Glutamatergic neuron (in vitro differentiated cells): ENCODE data around the gene ATP11A. TPM values are rescaled to one million over a fixed set of nuclear protein-coding genes. Genes with fewer than 3 reads are reported as not detected.

Experiments used
- DNase-seq: peaks from one replicate; pipeline ENCODE4 v3.0.0; 2022
- H3K27ac Mint-ChIP-seq: one replicate; pipeline ENCODE4 v1.8.0; 2020; ENCODE audit warnings: mild to moderate bottlenecking, mixed read lengths, inconsistent platforms; ENCODE audit not compliant: unreplicated experiment
- H3K27me3 Mint-ChIP-seq: one replicate; pipeline ENCODE4 v1.8.0; 2020; ENCODE audit warnings: mild to moderate bottlenecking, moderate library complexity, mixed read lengths, inconsistent platforms; ENCODE audit not compliant: unreplicated experiment
- H3K36me3 Mint-ChIP-seq: one replicate; pipeline ENCODE4 v1.8.0; 2020; ENCODE audit warnings: mild to moderate bottlenecking, mixed read lengths, inconsistent platforms; ENCODE audit not compliant: unreplicated experiment
- H3K4me1 Mint-ChIP-seq: one replicate; pipeline ENCODE4 v1.8.0; 2020; ENCODE audit warnings: mild to moderate bottlenecking, low read depth, mixed read lengths, inconsistent platforms; ENCODE audit not compliant: unreplicated experiment
- H3K4me3 Mint-ChIP-seq: one replicate; pipeline ENCODE4 v1.8.0; 2020; ENCODE audit warnings: mild to moderate bottlenecking, mixed read lengths, inconsistent platforms; ENCODE audit not compliant: unreplicated experiment
- H3K9me3 Mint-ChIP-seq: one replicate; pipeline ENCODE4 v1.8.0; 2020; ENCODE audit warnings: mild to moderate bottlenecking, moderate library complexity, mixed read lengths, inconsistent platforms; ENCODE audit not compliant: unreplicated experiment
- total RNA-seq: library from RNA; stranded (reverse); fragmentation: NEBNext Ultra II Directional; extraction: Animal tissue kit (Norgen Biotek cat#: 25700); gene quantifications from one replicate; pipeline ENCODE4 v1.2.1, GENCODE V29; 2021; ENCODE audit not compliant: unreplicated experiment
- TF ChIP-seq, protein P1 (sequence below): fragments of 200-600 bp; sonication (generic); IDR thresholded peaks from one replicate; pipeline ENCODE4 v1.5.0; 2021; ENCODE audit not compliant: partially characterized antibody, unreplicated experiment

Gene ATP11A
- total RNA-seq, 1 donor from 2014 or later, result 127 TPM

DNA sequence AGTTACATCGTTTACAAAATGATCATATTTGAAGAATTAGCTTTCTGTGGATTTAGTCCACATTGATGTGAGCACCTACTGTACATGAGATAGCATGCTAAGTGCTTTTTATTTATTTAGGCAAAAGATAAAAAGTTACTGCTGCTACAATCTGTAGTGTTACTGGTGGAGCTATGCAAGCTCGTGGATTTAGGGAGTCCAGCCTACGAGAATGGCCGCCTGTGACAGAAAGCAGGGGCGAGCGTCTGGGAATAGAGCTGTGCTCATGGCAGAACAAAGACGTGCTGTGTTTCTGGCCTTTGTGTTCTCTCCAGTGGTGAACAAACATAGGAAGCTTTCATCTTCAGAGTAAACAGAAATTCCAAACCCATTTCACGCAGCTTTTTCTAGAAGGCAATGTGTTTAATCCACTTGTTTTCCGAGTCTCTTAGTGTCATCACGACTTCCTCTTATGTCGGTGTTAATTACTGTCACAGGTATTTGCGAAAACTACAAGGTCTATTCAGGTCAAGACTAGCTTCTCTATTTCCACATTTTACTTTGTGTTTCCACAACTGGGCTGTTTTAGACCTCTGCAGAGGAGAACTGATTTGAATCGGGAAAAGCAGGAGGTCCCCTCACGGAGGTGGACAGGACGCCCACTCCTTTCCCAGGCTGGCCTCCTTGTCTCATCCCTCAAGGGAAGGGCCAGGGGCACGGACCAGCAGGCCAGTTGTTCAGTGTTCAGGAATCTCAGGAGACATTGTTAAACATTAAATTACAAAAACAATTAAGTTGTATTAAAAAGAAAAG, 67.3 kb downstream of the ATP11A start:
- peaks cover 4% of the 10 kb centered on the region for H3K9me3 Mint-ChIP-seq
- peak overlapping the region; percentile 83 for H3K27ac Mint-ChIP-seq
- DNase-seq, result no peak
- TF ChIP-seq, protein P1, sequence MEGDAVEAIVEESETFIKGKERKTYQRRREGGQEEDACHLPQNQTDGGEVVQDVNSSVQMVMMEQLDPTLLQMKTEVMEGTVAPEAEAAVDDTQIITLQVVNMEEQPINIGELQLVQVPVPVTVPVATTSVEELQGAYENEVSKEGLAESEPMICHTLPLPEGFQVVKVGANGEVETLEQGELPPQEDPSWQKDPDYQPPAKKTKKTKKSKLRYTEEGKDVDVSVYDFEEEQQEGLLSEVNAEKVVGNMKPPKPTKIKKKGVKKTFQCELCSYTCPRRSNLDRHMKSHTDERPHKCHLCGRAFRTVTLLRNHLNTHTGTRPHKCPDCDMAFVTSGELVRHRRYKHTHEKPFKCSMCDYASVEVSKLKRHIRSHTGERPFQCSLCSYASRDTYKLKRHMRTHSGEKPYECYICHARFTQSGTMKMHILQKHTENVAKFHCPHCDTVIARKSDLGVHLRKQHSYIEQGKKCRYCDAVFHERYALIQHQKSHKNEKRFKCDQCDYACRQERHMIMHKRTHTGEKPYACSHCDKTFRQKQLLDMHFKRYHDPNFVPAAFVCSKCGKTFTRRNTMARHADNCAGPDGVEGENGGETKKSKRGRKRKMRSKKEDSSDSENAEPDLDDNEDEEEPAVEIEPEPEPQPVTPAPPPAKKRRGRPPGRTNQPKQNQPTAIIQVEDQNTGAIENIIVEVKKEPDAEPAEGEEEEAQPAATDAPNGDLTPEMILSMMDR, result no peak
- H3K4me1 Mint-ChIP-seq, result peaks cover 44% of the 10 kb centered on the region
- H3K27me3 Mint-ChIP-seq, result peaks cover 12% of the 10 kb centered on the region
- H3K36me3 Mint-ChIP-seq, result peaks cover 4% of the 10 kb centered on the region
- peak overlapping the region; percentile 38 for H3K4me3 Mint-ChIP-seq

- H3K4me1 Mint-ChIP-seq, result peaks cover 46% of the 10 kb centered on the region
- DNase-seq, result no peak
- H3K27ac Mint-ChIP-seq, result no peak overlapping the region
Measured at GRCh38 chr13:112757759-112758086, 67.9 kb downstream of the ATP11A start.

GRCh38 chr13:112759053-112759452, 69.2 kb downstream of the ATP11A start:
- no peak for DNase-seq
- Mint-ChIP-seq H3K27ac (peak overlapping the region; percentile 28), H3K9me3 (peaks cover 7% of the 10 kb centered on the region)

More at GRCh38 chr13:112757759-112758086, 67.9 kb downstream of the ATP11A start:
- peaks cover 12% of the 10 kb centered on the region for H3K27me3 Mint-ChIP-seq
- H3K36me3 Mint-ChIP-seq, result peaks cover 4% of the 10 kb centered on the region
- no peak overlapping the region for H3K4me3 Mint-ChIP-seq
- TF ChIP-seq, protein P1, result no peak
- H3K9me3 Mint-ChIP-seq, result peaks cover 5% of the 10 kb centered on the region

DNA sequence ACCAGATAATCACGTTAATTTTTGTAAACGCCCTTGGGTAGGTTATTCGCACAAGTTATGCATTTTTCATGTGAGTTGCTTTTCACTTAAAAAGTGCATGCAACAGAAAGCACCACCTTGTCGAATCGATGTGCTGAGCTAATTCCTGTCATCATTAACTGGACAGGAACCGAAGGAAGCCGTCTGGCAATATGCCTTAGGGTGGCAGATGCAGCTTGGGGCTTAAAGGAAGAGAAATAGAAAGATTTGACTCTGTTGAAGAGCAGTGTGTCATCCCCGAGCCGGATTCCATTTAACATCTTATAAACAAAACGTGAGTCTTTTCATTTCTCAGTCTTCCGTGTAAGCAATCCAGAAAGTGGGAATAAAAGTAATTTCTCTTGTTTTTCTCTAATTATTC, 70.0 kb downstream of the ATP11A start:
- Mint-ChIP-seq H3K27ac (peak overlapping the region; percentile 78), H3K4me1 (peaks cover 40% of the 10 kb centered on the region), H3K4me3 (peak overlapping the region; percentile 18), H3K36me3 (peaks cover 4% of the 10 kb centered on the region), H3K27me3 (peaks cover 14% of the 10 kb centered on the region), H3K9me3 (peaks cover 7% of the 10 kb centered on the region)
- DNase-seq, result no peak
- TF ChIP-seq, protein P1, result no peak

More at GRCh38 chr13:112759053-112759452, 69.2 kb downstream of the ATP11A start:
- Mint-ChIP-seq H3K27me3 (peaks cover 14% of the 10 kb centered on the region), H3K4me3 (no peak overlapping the region), H3K4me1 (peaks cover 40% of the 10 kb centered on the region), H3K36me3 (peaks cover 4% of the 10 kb centered on the region)
- TF ChIP-seq, protein P1, result no peak

GRCh38 chr13:112760435-112760834, 70.6 kb downstream of the ATP11A start:
- no peak overlapping the region for H3K4me3 Mint-ChIP-seq
- peaks cover 4% of the 10 kb centered on the region for H3K36me3 Mint-ChIP-seq
- peak overlapping the region; percentile 78 for H3K27ac Mint-ChIP-seq
- TF ChIP-seq, protein P1, result no peak
- no peak for DNase-seq
- H3K27me3 Mint-ChIP-seq, result peaks cover 17% of the 10 kb centered on the region
- peaks cover 38% of the 10 kb centered on the region for H3K4me1 Mint-ChIP-seq
- peaks cover 9% of the 10 kb centered on the region for H3K9me3 Mint-ChIP-seq
